Mesenchymal stem cell (in vitro differentiated cells and primary cell): ENCODE data around the gene GALE.
"Not testable (repeated sequence)": the region's sequence is repeated elsewhere in the genome, so short reads cannot be mapped to it uniquely, and the experiment has no call there.

Experiments
- DNase-seq: peaks from one replicate; pipeline ENCODE4 v3.0.0-alpha.2; 2013
- H2AFZ ChIP-seq: one replicate; pipeline ENCODE4 v1.6.1; 2013; ENCODE audit warnings: low read depth, mild to moderate bottlenecking, control low read depth, inconsistent platforms, low read length, moderate library complexity
- H2AK5ac ChIP-seq: 2 replicates; pipeline ENCODE4 v1.6.1; 2013; ENCODE audit warnings: low read length, moderate library complexity, mild to moderate bottlenecking, inconsistent platforms; ENCODE audit not compliant: severe bottlenecking
- H2BK120ac ChIP-seq: one replicate; pipeline ENCODE4 v1.6.1; 2013; ENCODE audit warnings: low read depth, mild to moderate bottlenecking, inconsistent platforms, low read length, moderate library complexity
- H2BK12ac ChIP-seq, 2 experiments: one replicate each; pipeline ENCODE4 v1.6.1; 2013; ENCODE audit warnings: inconsistent platforms in 2 of 2, low read length in 2 of 2, mild to moderate bottlenecking in 2 of 2, moderate library complexity in 2 of 2, control low read depth in 1 of 2
- H2BK15ac ChIP-seq: one replicate; pipeline ENCODE4 v1.6.1; 2013; ENCODE audit warnings: mild to moderate bottlenecking, low read depth, inconsistent platforms; ENCODE audit not compliant: poor library complexity, severe bottlenecking
- H2BK5ac ChIP-seq: 2 replicates; pipeline ENCODE4 v1.6.1; 2013; ENCODE audit warnings: low read depth, mild to moderate bottlenecking, low read length, control low read depth, inconsistent platforms; ENCODE audit not compliant: poor library complexity, severe bottlenecking
- H3K14ac ChIP-seq, 2 experiments: one replicate each; pipeline ENCODE4 v1.6.1; 2013; ENCODE audit warnings: inconsistent platforms in 2 of 2, low read length in 2 of 2, control low read depth in 1 of 2, mild to moderate bottlenecking in 1 of 2, moderate library complexity in 1 of 2
- H3K18ac ChIP-seq, 2 experiments: one replicate each; pipeline ENCODE4 v1.6.1; 2013; ENCODE audit warnings: inconsistent platforms in 2 of 2, low read length in 2 of 2, control low read depth in 1 of 2, low read depth in 1 of 2, mild to moderate bottlenecking in 1 of 2
- H3K23ac ChIP-seq, 2 experiments: one replicate each; pipeline ENCODE4 v1.6.1; 2013; ENCODE audit warnings: inconsistent platforms in 2 of 2, low read length in 2 of 2, mild to moderate bottlenecking in 2 of 2, moderate library complexity in 2 of 2, control low read depth in 1 of 2
- H3K27ac ChIP-seq: 2 replicates; pipeline ENCODE4 v1.5.1; 2013; ENCODE audit warnings: mild to moderate bottlenecking, moderate library complexity, low read length, control low read depth, inconsistent platforms; ENCODE audit not compliant: poor library complexity, severe bottlenecking
- H3K27me3 ChIP-seq, 2 experiments: 2 replicates each; pipeline versions ENCODE4 v1.6.1 to v1.7.0; 2013; ENCODE audit warnings: low read length in 2 of 2, mild to moderate bottlenecking in 2 of 2, moderate library complexity in 2 of 2, control low read depth in 1 of 2, inconsistent platforms in 1 of 2; ENCODE audit not compliant: control insufficient read depth in 1 of 2, insufficient read depth in 1 of 2
- H3K36me3 ChIP-seq, 2 experiments: 2 replicates each; pipeline versions ENCODE4 v1.6.1 to v1.7.0; 2013; ENCODE audit warnings: low read length in 2 of 2, control low read depth in 1 of 2, inconsistent platforms in 1 of 2, low read depth in 1 of 2, mild to moderate bottlenecking in 1 of 2; ENCODE audit not compliant: insufficient read depth in 2 of 2, control insufficient read depth in 1 of 2
- H3K4ac ChIP-seq, 2 experiments: one replicate each; pipeline ENCODE4 v1.6.1; 2013; ENCODE audit warnings: inconsistent platforms in 2 of 2, low read length in 2 of 2, mild to moderate bottlenecking in 2 of 2, moderate library complexity in 2 of 2, control low read depth in 1 of 2, low read depth in 1 of 2
- H3K4me1 ChIP-seq: 2 replicates; pipeline ENCODE4 v1.6.1; 2013; ENCODE audit warnings: low read depth, low read length, control low read depth; ENCODE audit not compliant: control insufficient read depth, insufficient read depth
- H3K4me2 ChIP-seq: 2 replicates; pipeline ENCODE4 v1.6.1; 2013; ENCODE audit warnings: low read length, mild to moderate bottlenecking, inconsistent platforms; ENCODE audit not compliant: poor library complexity, severe bottlenecking
- H3K4me3 ChIP-seq, 2 experiments: 2 replicates each; pipeline versions ENCODE4 v1.5.1 to v1.7.0; 2013; ENCODE audit warnings: low read length in 2 of 2, mild to moderate bottlenecking in 2 of 2, control low read depth in 1 of 2, low read depth in 1 of 2; ENCODE audit not compliant: insufficient read depth in 1 of 2
- H3K79me1 ChIP-seq: replicated peaks from 2 replicates; pipeline ENCODE4 v1.6.1; 2013; ENCODE audit warnings: mild to moderate bottlenecking, control low read depth, low read length, inconsistent platforms; ENCODE audit not compliant: poor library complexity, severe bottlenecking
- H3K9ac ChIP-seq: 2 replicates; pipeline ENCODE4 v1.7.0; 2013; ENCODE audit warnings: mild to moderate bottlenecking, low read length, moderate library complexity
- H3K9me3 ChIP-seq: 2 replicates; pipeline ENCODE4 v1.7.0; 2013; ENCODE audit warnings: mild to moderate bottlenecking, low read length; ENCODE audit not compliant: control insufficient read depth
- H4K8ac ChIP-seq: one replicate; pipeline ENCODE4 v1.6.1; 2013; ENCODE audit warnings: inconsistent platforms, mild to moderate bottlenecking, low read length, moderate library complexity
- H4K91ac ChIP-seq: one replicate; pipeline ENCODE4 v1.6.1; 2013; ENCODE audit warnings: mild to moderate bottlenecking, low read length, inconsistent platforms
- whole genome bisulfite sequencing: methylation state at CpG from one replicate; pipeline ENCODE4 v1.1.7; 2013; ENCODE audit warnings: mixed read lengths; 5-methylcytosine and 5-hydroxymethylcytosine counted together

GALE gene

GRCh38 chr1:23805025-23805424 is 4.5 kb upstream of the GALE start:
- H3K9me3 ChIP-seq: no peaks in the 10 kb centered on the region
- peaks cover 2% of the 10 kb centered on the region for H3K4me1 ChIP-seq
- no peak overlapping the region for H3K14ac ChIP-seq
- no peak overlapping the region for H2BK5ac ChIP-seq
- no peak overlapping the region for H4K91ac ChIP-seq
- H3K4me3 ChIP-seq: no peak overlapping the region
- H3K79me1 ChIP-seq: peaks cover 2% of the 10 kb centered on the region
- no peak overlapping the region for H2AFZ ChIP-seq
- peaks cover 38 to 47% of the 10 kb centered on the region in 2 experiments for H3K36me3 ChIP-seq
- no peak overlapping the region for H3K4me2 ChIP-seq
- no peak overlapping the region for H2BK12ac ChIP-seq
- no peaks in the 10 kb centered on the region for H3K27me3 ChIP-seq
- H3K18ac ChIP-seq: no peak overlapping the region
- H2BK15ac ChIP-seq: no peak overlapping the region
- no peak overlapping the region for H3K9ac ChIP-seq
- H3K4ac ChIP-seq: no peak overlapping the region
- WGBS: 96% methylated on average over 2 of the region's 2 CpGs
- no peak for DNase-seq
- H4K8ac ChIP-seq: no peak overlapping the region
- no peak overlapping the region for H3K27ac ChIP-seq
- H2AK5ac ChIP-seq: no peak overlapping the region
- H3K23ac ChIP-seq: no peak overlapping the region
- H2BK120ac ChIP-seq: no peak overlapping the region

GRCh38 chr1:23804183-23804835 is 3.8 kb upstream of the GALE start:
- no peak overlapping the region for H3K14ac ChIP-seq
- H2BK15ac ChIP-seq: no peak overlapping the region
- H4K8ac ChIP-seq: no peak overlapping the region
- no peak overlapping the region for H3K18ac ChIP-seq
- H2BK120ac ChIP-seq: no peak overlapping the region
- H2AK5ac ChIP-seq: no peak overlapping the region
- H3K9me3 ChIP-seq: no peaks in the 10 kb centered on the region
- no peak overlapping the region for H3K4me2 ChIP-seq
- H3K4me3 ChIP-seq: no peak overlapping the region
- H3K36me3 ChIP-seq: peaks cover 38 to 46% of the 10 kb centered on the region in 2 experiments
- H4K91ac ChIP-seq: no peak overlapping the region
- H3K27me3 ChIP-seq: no peaks in the 10 kb centered on the region
- WGBS: 79% methylated on average over 7 of the region's 7 CpGs
- H2AFZ ChIP-seq: no peak overlapping the region
- H3K9ac ChIP-seq: no peak overlapping the region
- DNase-seq: no peak
- H3K27ac ChIP-seq: no peak overlapping the region
- H2BK12ac ChIP-seq: no peak overlapping the region
- H3K4ac ChIP-seq: no peak overlapping the region
- H3K79me1 ChIP-seq: peaks cover 2% of the 10 kb centered on the region
- H3K23ac ChIP-seq: no peak overlapping the region
- peaks cover 6% of the 10 kb centered on the region for H3K4me1 ChIP-seq
- no peak overlapping the region for H2BK5ac ChIP-seq

- Histone ChIP-seq H3K27me3 (no peaks in the 10 kb centered on the region), H3K9ac (no peak overlapping the region), H3K14ac (no peak overlapping the region), H3K9me3 (no peaks in the 10 kb centered on the region), H2BK12ac (no peak overlapping the region), H3K36me3 (peaks cover 41 to 46% of the 10 kb centered on the region in 2 experiments), H2BK120ac (no peak overlapping the region), H3K4me3 (no peak overlapping the region), H4K91ac (no peak overlapping the region), H3K4me1 (peaks cover 12% of the 10 kb centered on the region), H3K18ac (no peak overlapping the region), H3K4me2 (no peak overlapping the region), H3K23ac (no peak overlapping the region), H2BK15ac (no peak overlapping the region), H2BK5ac (no peak overlapping the region), H2AK5ac (no peak overlapping the region), H2AFZ (no peak overlapping the region), H3K79me1 (peaks cover 3% of the 10 kb centered on the region), H3K4ac (no peak overlapping the region), H3K27ac (no peak overlapping the region), H4K8ac (no peak overlapping the region)
- no peak for DNase-seq
- 85% methylated on average over 5 of the region's 5 CpGs for WGBS
These were observed 3.1 kb upstream of the GALE start for GRCh38 chr1:23803674-23804073.

- H3K36me3 ChIP-seq: peaks cover 41 to 44% of the 10 kb centered on the region in 2 experiments
- not testable (repeated sequence) for H3K23ac ChIP-seq, H4K8ac ChIP-seq, H3K9me3 ChIP-seq, H3K27me3 ChIP-seq, H2BK120ac ChIP-seq, H4K91ac ChIP-seq, H3K4me2 ChIP-seq, DNase-seq, H2BK12ac ChIP-seq, H3K27ac ChIP-seq, H2BK5ac ChIP-seq, H2AFZ ChIP-seq, H3K14ac ChIP-seq, H3K4ac ChIP-seq, H3K18ac ChIP-seq, H3K4me3 ChIP-seq, H2BK15ac ChIP-seq, H3K9ac ChIP-seq, H2AK5ac ChIP-seq
- H3K4me1 ChIP-seq: peaks cover 20% of the 10 kb centered on the region
- peaks cover 11% of the 10 kb centered on the region for H3K79me1 ChIP-seq
- WGBS: 95% methylated on average over 7 of the region's 7 CpGs
These were observed 2.3 kb upstream of the GALE start for GRCh38 chr1:23802809-23803342.
